Coronary artery (tissue), 2 donors: ENCODE results near the gene BRD9.
A peak's percentile ranks its signal among the peaks of the same experiment; 100 is the strongest.
"Not testable (repeated sequence)": the region's sequence is repeated elsewhere in the genome, so short reads cannot be mapped to it uniquely, and the experiment has no call there.

Experiments used
- DNase-seq: peaks from one replicate; pipeline ENCODE4 v3.0.0-alpha.2; 2017; ENCODE audit warnings: low spot score
- H3K27ac ChIP-seq, 2 donors: fragments of 200-600 bp; sonication (generic); one replicate each; pipeline ENCODE4 v1.5.1; 2016 to 2019
- H3K4me3 ChIP-seq: fragments of 200-600 bp; sonication (generic); 2 replicates; pipeline ENCODE4 v1.5.1; 2016; ENCODE audit warnings: mild to moderate bottlenecking, moderate library complexity
- CTCF ChIP-seq: fragments of 200-600 bp; sonication (generic); IDR thresholded peaks from one replicate; pipeline ENCODE4 v1.5.1; 2019; ENCODE audit warnings: antibody characterized with exemption

BRD9 gene

DNA sequence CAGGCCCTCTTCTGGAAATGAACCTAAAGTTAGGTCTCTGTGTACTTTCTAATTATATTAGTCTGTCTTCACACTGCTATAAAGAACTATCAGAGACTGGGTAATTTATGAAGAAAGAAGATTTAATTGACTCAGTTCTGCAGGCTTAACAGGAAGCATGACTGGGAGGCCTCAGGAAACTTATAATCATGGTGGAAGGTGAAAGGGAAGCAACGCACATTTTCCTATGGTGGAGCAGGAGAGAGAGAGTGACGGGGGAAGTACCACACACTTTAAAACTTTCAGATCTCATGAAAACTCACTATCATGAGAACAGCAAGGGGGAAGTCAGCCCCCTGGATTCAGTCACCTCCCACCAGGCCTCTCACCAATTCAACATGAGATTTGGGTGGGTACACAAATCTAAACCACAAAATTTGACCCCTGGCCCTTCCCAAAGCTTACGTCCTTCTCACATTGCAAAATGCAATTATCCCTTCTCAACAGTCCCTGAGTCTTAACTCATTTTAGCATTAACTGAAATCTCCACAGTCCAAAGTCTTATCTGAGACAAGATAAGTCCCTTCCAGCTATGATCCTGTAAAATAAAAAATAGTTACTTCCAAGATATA is 40.8 kb upstream of the BRD9 start:
- peak; percentile 54 for DNase-seq
- Histone ChIP-seq H3K27ac (peak overlapping the region in 1 of 2 donors; percentile 68), H3K4me3 (no peak overlapping the region)
- TF ChIP-seq CTCF, result no peak

DNA sequence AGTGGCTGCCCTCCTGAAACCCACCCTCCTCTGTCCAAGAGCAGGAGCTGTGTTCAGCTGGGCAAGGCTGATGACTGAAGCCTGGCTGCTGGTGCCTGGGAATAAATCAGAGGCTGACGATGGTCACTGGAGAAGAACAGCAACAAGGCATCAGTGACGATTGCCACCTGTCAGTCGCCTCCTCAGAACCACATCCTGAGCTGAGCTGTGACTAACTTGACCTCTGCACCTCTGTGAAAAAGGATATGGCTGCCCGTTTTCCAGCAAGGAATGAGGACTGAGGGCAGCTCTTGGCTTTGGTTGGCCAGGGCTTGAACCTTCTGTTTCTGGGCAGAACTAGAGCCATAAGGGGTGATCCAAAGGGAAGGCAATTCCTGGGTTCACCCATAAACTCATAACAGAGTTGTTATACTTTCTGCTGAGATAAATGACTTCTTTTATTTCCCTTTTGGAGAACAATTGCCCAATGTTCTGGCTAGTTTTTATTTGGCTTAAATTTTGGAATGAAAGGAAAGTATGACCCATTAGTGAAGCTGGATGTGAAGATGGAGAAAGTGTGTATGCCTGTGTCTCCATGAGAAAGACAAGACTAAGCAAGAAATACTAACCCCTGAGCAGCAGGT is 40.1 kb upstream of the BRD9 start:
- peak; percentile 63 for DNase-seq
- no peak overlapping the region for H3K4me3 ChIP-seq
- peak overlapping the region in 1 of 2 donors; percentile 70 for H3K27ac ChIP-seq
- no peak for TF ChIP-seq CTCF

GRCh38 chr5:932151-932627 is 39.6 kb upstream of the BRD9 start:
- DNase-seq, result peak; percentile 64
- TF ChIP-seq CTCF, result no peak
- peak overlapping the region in 1 of 2 donors; percentile 70 for H3K27ac ChIP-seq

GRCh38 chr5:931570-932145 is 39.1 kb upstream of the BRD9 start:
- no peak for DNase-seq
- H3K4me3 ChIP-seq, result no peak overlapping the region
- no peak overlapping the region for H3K27ac ChIP-seq
- no peak for TF ChIP-seq CTCF

More at GRCh38 chr5:932151-932627, 39.6 kb upstream of the BRD9 start:
- H3K4me3 ChIP-seq, result no peak overlapping the region

- no peak for TF ChIP-seq CTCF
- H3K4me3 ChIP-seq, result no peak overlapping the region
- no peak for DNase-seq
- no peak overlapping the region for H3K27ac ChIP-seq
Observed at GRCh38 chr5:930866-931265, 38.3 kb upstream of the BRD9 start.

DNA sequence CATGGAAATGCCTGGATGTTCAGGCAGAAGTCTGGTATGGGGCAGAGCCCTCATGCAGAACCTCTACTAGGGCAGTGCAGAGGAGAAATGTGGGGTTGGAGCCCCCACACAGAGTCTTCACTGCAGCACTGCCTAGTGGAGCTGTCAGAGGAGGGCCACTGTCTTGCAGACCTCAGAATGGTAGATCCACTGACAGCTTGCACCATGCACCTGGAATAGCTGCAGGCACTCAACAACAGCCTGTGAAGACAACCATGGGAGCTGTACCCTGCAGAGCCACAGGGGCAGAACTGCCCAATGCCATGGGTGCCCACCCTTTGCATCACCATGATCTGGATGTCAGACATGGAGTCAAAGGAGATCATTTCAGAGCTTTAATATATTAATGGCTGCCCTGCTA is 37.0 kb upstream of the BRD9 start:
- no peak for DNase-seq
- H3K4me3 ChIP-seq, result no peak overlapping the region
- no peak for TF ChIP-seq CTCF
- H3K27ac ChIP-seq, result no peak overlapping the region

DNA sequence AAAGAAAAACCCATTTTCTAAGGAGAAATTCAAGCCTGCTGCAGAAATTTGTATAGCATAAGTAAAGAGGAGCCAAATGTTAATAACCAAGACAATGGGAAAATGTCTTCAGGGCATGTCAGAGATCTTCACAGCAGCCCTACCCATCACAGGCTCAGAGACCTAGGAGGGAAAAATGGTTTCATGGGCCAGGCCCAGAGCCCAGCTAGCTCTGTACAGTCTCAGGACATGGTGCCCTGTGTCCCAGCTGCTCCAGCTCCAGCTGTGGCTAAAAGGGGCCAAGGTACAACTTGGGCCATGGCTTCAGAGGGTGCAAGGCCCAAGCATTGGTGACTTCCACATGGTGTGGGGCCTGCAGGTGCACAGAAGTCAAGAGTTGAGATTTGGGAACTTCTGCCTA is 36.6 kb upstream of the BRD9 start:
- DNase-seq, H3K27ac ChIP-seq, H3K4me3 ChIP-seq: not testable (repeated sequence)
